HG02759 (cell line): ENCODE measurements around the gene IP6K1.
"Not testable (repeated sequence)": the region's sequence is repeated elsewhere in the genome, so short reads cannot be mapped to it uniquely, and the experiment has no call there.

Source experiments
- ATAC-seq: cut with Tn5 transposase; IDR thresholded peaks from one replicate; pipeline ENCODE4 v1.9.1; 2021; ENCODE audit warnings: mild to moderate bottlenecking, moderate library complexity; ENCODE audit not compliant: unreplicated experiment

IP6K1 gene

GRCh38 chr3:49771340-49771938 is 14.9 kb downstream of the IP6K1 start:
- no peak for ATAC-seq

- no peak for ATAC-seq
Measured at GRCh38 chr3:49769926-49770325, 16.4 kb downstream of the IP6K1 start.

- ATAC-seq = no peak
Measured at GRCh38 chr3:49769286-49769915, 16.9 kb downstream of the IP6K1 start.

- ATAC-seq = no peak
Measured at GRCh38 chr3:49763981-49764380, 22.4 kb downstream of the IP6K1 start.

- ATAC-seq = no peak
Measured at GRCh38 chr3:49761661-49762060, 24.7 kb downstream of the IP6K1 start.

- no peak for ATAC-seq
Measured at GRCh38 chr3:49759226-49759625, 27.1 kb downstream of the IP6K1 start.

GRCh38 chr3:49757197-49757596 is 29.1 kb downstream of the IP6K1 start:
- no peak for ATAC-seq

- no peak for ATAC-seq
Measured at GRCh38 chr3:49756036-49756435, 30.3 kb downstream of the IP6K1 start.

- no peak for ATAC-seq
Measured at GRCh38 chr3:49754536-49754935, 31.8 kb downstream of the IP6K1 start.

GRCh38 chr3:49751501-49751900 is 34.8 kb downstream of the IP6K1 start:
- no peak for ATAC-seq

GRCh38 chr3:49750056-49750455 is 36.3 kb downstream of the IP6K1 start:
- no peak for ATAC-seq

GRCh38 chr3:49748874-49749273 is 37.5 kb downstream of the IP6K1 start:
- not testable (repeated sequence) for ATAC-seq

- ATAC-seq = no peak
Measured at GRCh38 chr3:49747792-49748480, 38.4 kb downstream of the IP6K1 start.

GRCh38 chr3:49745986-49746385 is 40.4 kb downstream of the IP6K1 start:
- no peak for ATAC-seq

GRCh38 chr3:49740427-49740826 is 45.9 kb downstream of the IP6K1 start:
- ATAC-seq = no peak

- ATAC-seq = no peak
Measured at GRCh38 chr3:49738067-49738713, 48.2 kb downstream of the IP6K1 start.

- ATAC-seq = no peak
Measured at GRCh38 chr3:49734752-49735151, 51.6 kb downstream of the IP6K1 start.

- no peak for ATAC-seq
Measured at GRCh38 chr3:49733551-49733950, 52.8 kb downstream of the IP6K1 start.

- no peak for ATAC-seq
Measured at GRCh38 chr3:49732597-49732996, 53.7 kb downstream of the IP6K1 start.

- ATAC-seq = no peak
Measured at GRCh38 chr3:49729966-49730609, 56.3 kb downstream of the IP6K1 start.

- ATAC-seq = no peak
Measured at GRCh38 chr3:49727924-49728361, 58.4 kb downstream of the IP6K1 start.
